Body of pancreas (tissue), 4 donors: ENCODE measurements around the gene NLGN1.

Experiments
- POLR2A ChIP-seq, 3 donors: fragments of 450-650 bp; IDR thresholded peaks; one replicate each; pipeline ENCODE4 v1.6.1; 2016; ENCODE audit warnings: antibody characterized with exemption in 3 of 3, mild to moderate bottlenecking in 2 of 3
- TF ChIP-seq, protein P1 (sequence below), 7 experiments: fragments of 450-650 bp in 4 of 7; fragments of 200-600 bp in 3 of 7; sonication (generic) in 3 of 7; IDR thresholded peaks; one replicate each; pipeline ENCODE4 v1.5.1; 2016 to 2019; ENCODE audit warnings: antibody characterized with exemption in 7 of 7

DNA sequence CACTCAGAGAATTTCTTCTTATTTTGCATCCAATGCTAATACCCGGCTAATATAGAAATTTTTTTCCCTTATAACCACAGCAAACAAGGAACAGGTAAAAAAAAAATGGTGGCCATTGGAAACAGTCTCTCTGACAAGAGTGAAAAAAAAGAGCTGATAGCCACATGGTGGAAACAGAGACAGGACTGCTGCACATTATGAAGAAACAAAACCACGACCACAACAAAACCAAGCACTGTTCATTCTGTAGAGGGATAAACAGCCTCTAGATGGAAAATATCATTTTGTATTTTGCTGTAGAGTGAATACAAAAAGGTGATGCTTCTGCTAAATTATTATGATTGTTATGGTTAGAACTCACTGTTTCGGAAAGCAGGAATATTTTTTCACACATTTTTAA, 686.2 kb downstream of the NLGN1 start:
- TF ChIP-seq, protein P1, sequence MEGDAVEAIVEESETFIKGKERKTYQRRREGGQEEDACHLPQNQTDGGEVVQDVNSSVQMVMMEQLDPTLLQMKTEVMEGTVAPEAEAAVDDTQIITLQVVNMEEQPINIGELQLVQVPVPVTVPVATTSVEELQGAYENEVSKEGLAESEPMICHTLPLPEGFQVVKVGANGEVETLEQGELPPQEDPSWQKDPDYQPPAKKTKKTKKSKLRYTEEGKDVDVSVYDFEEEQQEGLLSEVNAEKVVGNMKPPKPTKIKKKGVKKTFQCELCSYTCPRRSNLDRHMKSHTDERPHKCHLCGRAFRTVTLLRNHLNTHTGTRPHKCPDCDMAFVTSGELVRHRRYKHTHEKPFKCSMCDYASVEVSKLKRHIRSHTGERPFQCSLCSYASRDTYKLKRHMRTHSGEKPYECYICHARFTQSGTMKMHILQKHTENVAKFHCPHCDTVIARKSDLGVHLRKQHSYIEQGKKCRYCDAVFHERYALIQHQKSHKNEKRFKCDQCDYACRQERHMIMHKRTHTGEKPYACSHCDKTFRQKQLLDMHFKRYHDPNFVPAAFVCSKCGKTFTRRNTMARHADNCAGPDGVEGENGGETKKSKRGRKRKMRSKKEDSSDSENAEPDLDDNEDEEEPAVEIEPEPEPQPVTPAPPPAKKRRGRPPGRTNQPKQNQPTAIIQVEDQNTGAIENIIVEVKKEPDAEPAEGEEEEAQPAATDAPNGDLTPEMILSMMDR (IDR thresholded peaks at IDR 0.05): no peak
- no peak for TF ChIP-seq POLR2A (IDR thresholded peaks at IDR 0.05)
